Adrenal gland (tissue), 5 donors: ENCODE measurements around the gene NUDT3.

Source experiments
- CTCF ChIP-seq, 6 experiments: fragments of 450-650 bp in 4 of 6; fragments of 200-600 bp in 2 of 6; sonication (generic) in 1 of 6; IDR thresholded peaks; 1 replicate in 5 of 6; 2 replicates in 1 of 6; pipeline versions ENCODE4 v1.5.1 to v1.8.0; 2016 to 2021; ENCODE audit warnings: antibody characterized with exemption in 6 of 6, mild to moderate bottlenecking in 2 of 6, moderate library complexity in 1 of 6
- POLR2A ChIP-seq, 2 donors: fragments of 450-650 bp; IDR thresholded peaks; one replicate each; pipeline ENCODE4 v1.6.1; 2017; ENCODE audit warnings: antibody characterized with exemption in 2 of 2, mild to moderate bottlenecking in 2 of 2, moderate library complexity in 1 of 2
- donor health status: DM: no; HTN: no; CAD: no.

- TF ChIP-seq POLR2A (IDR thresholded peaks at IDR 0.05) (no peak), CTCF (IDR thresholded peaks at IDR 0.05) (no peak)
These were observed 118.3 kb downstream of the NUDT3 start for GRCh38 chr6:34274129-34274528.
